ENCODE results near the gene PCDH8.

- TF ChIP-seq CTCF (IDR thresholded peaks at IDR 0.05; ENCODE audit: insufficient read depth, low read length, poor library complexity, severe bottlenecking) = no peak
- TF ChIP-seq EZH2phosphoT487 (conservative IDR thresholded peaks at IDR 0.05; ENCODE audit: low read length) = no peak
Observed at GRCh38 chr13:52870143-52870542, 21.7 kb upstream of the PCDH8 start.

All from SU-DHL-6 (cell line).